Left hindlimb (tissue), 1 donor: ENCODE measurements around the gene SCFD1.
"Not testable (repeated sequence)": the region's sequence is repeated elsewhere in the genome, so short reads cannot be mapped to it uniquely, and the experiment has no call there.

ENCODE experiments used
- DNase-seq: peaks from one replicate; pipeline ENCODE4 v3.0.0-alpha.2; 2018

SCFD1 gene

GRCh38 chr14:30680036-30680435 lies 57.9 kb downstream of the SCFD1 start:
- no peak for DNase-seq

GRCh38 chr14:30680776-30681175 lies 58.7 kb downstream of the SCFD1 start:
- DNase-seq, result not testable (repeated sequence)

GRCh38 chr14:30681752-30682355 lies 59.7 kb downstream of the SCFD1 start:
- DNase-seq, result no peak

- not testable (repeated sequence) for DNase-seq
These were observed 68.6 kb downstream of the SCFD1 start for GRCh38 chr14:30690487-30691355.

GRCh38 chr14:30691751-30692398 lies 69.8 kb downstream of the SCFD1 start:
- no peak for DNase-seq

GRCh38 chr14:30692669-30693068 lies 70.5 kb downstream of the SCFD1 start:
- no peak for DNase-seq

- DNase-seq, result no peak
These were observed 76.3 kb downstream of the SCFD1 start for GRCh38 chr14:30698463-30698862.

GRCh38 chr14:30706704-30707103 lies 84.6 kb downstream of the SCFD1 start:
- no peak for DNase-seq

GRCh38 chr14:30708157-30708556 lies 86.0 kb downstream of the SCFD1 start:
- no peak for DNase-seq

GRCh38 chr14:30709201-30709600 lies 87.1 kb downstream of the SCFD1 start:
- no peak for DNase-seq

GRCh38 chr14:30710876-30711275 lies 88.8 kb downstream of the SCFD1 start:
- no peak for DNase-seq

- no peak for DNase-seq
These were observed 97.0 kb downstream of the SCFD1 start for GRCh38 chr14:30719137-30719536.

- no peak for DNase-seq
These were observed 103.6 kb downstream of the SCFD1 start for GRCh38 chr14:30725763-30726162.

GRCh38 chr14:30728471-30728870 lies 106.4 kb downstream of the SCFD1 start:
- DNase-seq, result no peak

- no peak for DNase-seq
These were observed 115.8 kb downstream of the SCFD1 start for GRCh38 chr14:30737916-30738315.

GRCh38 chr14:30738978-30739377 lies 116.9 kb downstream of the SCFD1 start:
- DNase-seq, result no peak

- no peak for DNase-seq
These were observed 126.2 kb downstream of the SCFD1 start for GRCh38 chr14:30748343-30748742.

GRCh38 chr14:30751646-30752416 lies 129.7 kb downstream of the SCFD1 start:
- no peak for DNase-seq

- no peak for DNase-seq
These were observed 131.3 kb downstream of the SCFD1 start for GRCh38 chr14:30753452-30753851.

- DNase-seq, result no peak
These were observed 132.7 kb downstream of the SCFD1 start for GRCh38 chr14:30754778-30755177.

- DNase-seq, result no peak
These were observed 134.5 kb downstream of the SCFD1 start for GRCh38 chr14:30756594-30756993.

GRCh38 chr14:30757082-30757481 lies 135.0 kb downstream of the SCFD1 start:
- DNase-seq, result no peak
